Panc1 (cell line): Measurements from ENCODE around the gene RBM19. TPM values are rescaled to one million over a fixed set of nuclear protein-coding genes. Genes with fewer than 3 reads are reported as not detected.
A peak's percentile ranks its signal among the peaks of the same experiment; 100 is the strongest.

Experiments
- ATAC-seq: fragments of 200-7000 bp; cut with Tn5 transposase; 2 replicates; pipeline ENCODE4 v1.9.1; 2020; ENCODE audit warnings: mild to moderate bottlenecking, moderate library complexity
- BruUV-seq: library from RNA; stranded (reverse); fragments of 400-500 nt; replicated peaks from 2 replicates; lab custom pipeline; 2021; lab: Mats Ljungman, UMichigan
- CTCF ChIA-PET: fragments of 300-600 bp; sonication (Branson Sonifier 250); formaldehyde crosslinking; loops from one replicate; lab custom pipeline; 2022; ENCODE audit warnings: antibody characterized with exemption; lab: Charles Lee
- POLR2A ChIA-PET: fragments of 300-600 bp; sonication (Branson Sonifier 250); formaldehyde crosslinking; loops from one replicate; lab custom pipeline; 2022; ENCODE audit warnings: antibody characterized with exemption; lab: Charles Lee
- DNase-seq: peaks from one replicate; pipeline ENCODE4 v3.0.0-alpha.2; 2010; ENCODE audit warnings: low read depth, low spot score
- H3K27ac ChIP-seq: 2 replicates; pipeline ENCODE4 v1.5.1; 2011; ENCODE audit warnings: mild to moderate bottlenecking, low read length, inconsistent platforms
- H3K27me3 ChIP-seq: fragments of 200-500 bp; sonication (Bioruptor generic); 2 replicates; pipeline ENCODE4 v1.6.0; 2014; ENCODE audit warnings: low read length, inconsistent platforms; ENCODE audit not compliant: control insufficient read depth, insufficient read depth
- H3K36me3 ChIP-seq: fragments of 200-500 bp; sonication (Bioruptor generic); 2 replicates; pipeline ENCODE4 v1.5.1; 2014; ENCODE audit warnings: inconsistent platforms, mild to moderate bottlenecking, low read length, moderate library complexity; ENCODE audit not compliant: control insufficient read depth, insufficient read depth
- H3K4me1 ChIP-seq: 2 replicates; pipeline ENCODE4 v1.5.1; 2011; ENCODE audit warnings: inconsistent platforms, mild to moderate bottlenecking, low read length, moderate library complexity; ENCODE audit not compliant: control insufficient read depth, insufficient read depth
- H3K4me3 ChIP-seq, 2 experiments: 2 replicates each; pipeline ENCODE4 v1.5.1; 2011 to 2012; ENCODE audit warnings: low read depth in 2 of 2, low read length in 2 of 2, mild to moderate bottlenecking in 2 of 2, inconsistent platforms in 1 of 2, moderate library complexity in 1 of 2
- H3K9me3 ChIP-seq: fragments of 200-500 bp; sonication (Bioruptor generic); 2 replicates; pipeline ENCODE4 v1.5.1; 2014; ENCODE audit warnings: low read depth, mild to moderate bottlenecking, inconsistent platforms, low read length, moderate library complexity; ENCODE audit not compliant: control insufficient read depth, insufficient read depth
- CTCF ChIP-seq: fragments of 450-650 bp; IDR thresholded peaks from 2 replicates; pipeline ENCODE4 v1.5.1; 2017; ENCODE audit warnings: mild to moderate bottlenecking
- POLR2AphosphoS5 ChIP-seq: IDR thresholded peaks from 2 replicates; pipeline ENCODE4 v1.6.1; 2012; ENCODE audit warnings: mild to moderate bottlenecking, low read depth, low read length, moderate library complexity
- SIN3A ChIP-seq: IDR thresholded peaks from 2 replicates; pipeline ENCODE4 v1.6.1; 2012; ENCODE audit warnings: low read depth, mild to moderate bottlenecking, low read length, moderate library complexity, borderline replicate concordance; ENCODE audit not compliant: insufficient read depth
- TCF7L2 ChIP-seq: IDR thresholded peaks from 2 replicates; pipeline ENCODE4 v1.6.1; 2011; ENCODE audit warnings: mild to moderate bottlenecking, low read depth, low read length, inconsistent platforms
- in situ Hi-C: cut with HindIII; loops from 2 replicates; pipeline ENCODE4 v1.10.0; 2016; ENCODE audit warnings: low sequenced_read_pairs, low pct_unique_long_range_greater_than_20kb
- intact Hi-C: fragments of 100-400 bp; cut with micrococcal nuclease; formaldehyde crosslinking; loops from one replicate; pipeline ENCODE4 v1.10.0; 2022; ENCODE audit not compliant: unreplicated experiment
- total RNA-seq: library from RNA; stranded (reverse); gene quantifications from one replicate; pipeline ENCODE4 v1.2.1, GENCODE V29; 2021; ENCODE audit not compliant: unreplicated experiment
- TF ChIP-seq, protein P1 (sequence below), 2 experiments: IDR thresholded peaks; 2 replicates each; pipeline ENCODE4 v1.6.1; 2011 to 2012; ENCODE audit warnings: low read depth in 2 of 2, control low read depth in 1 of 2, low read length in 1 of 2, mild to moderate bottlenecking in 1 of 2, moderate library complexity in 1 of 2; ENCODE audit not compliant: insufficient read depth in 1 of 2

Gene RBM19
- total RNA-seq, 1 experiment from 2014 or later, result 44.8 TPM

DNA sequence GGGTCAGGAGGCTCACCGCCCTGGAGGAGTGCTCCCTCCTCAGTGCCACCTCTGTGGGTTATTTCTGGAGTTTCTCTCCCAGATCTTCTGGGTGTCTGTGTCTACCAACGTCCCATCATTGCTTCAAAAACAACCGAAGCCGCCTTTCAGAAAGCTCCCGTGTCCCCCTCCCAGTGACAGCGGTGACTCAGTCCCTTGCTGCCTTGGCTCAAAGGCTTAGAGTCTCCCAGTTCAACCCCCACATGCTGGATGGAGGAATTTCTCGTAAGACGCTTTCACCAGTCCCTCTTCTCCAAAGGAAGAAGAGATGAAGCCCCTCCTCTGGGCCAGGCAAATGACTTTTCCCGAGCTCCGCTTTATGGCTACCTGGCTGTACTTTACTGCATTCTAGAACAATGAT, 146.6 kb downstream of the RBM19 start:
- no peaks in the 10 kb centered on the region for H3K9me3 ChIP-seq
- H3K36me3 ChIP-seq, result no peaks in the 10 kb centered on the region
- H3K27ac ChIP-seq, result no peak overlapping the region
- no peaks in the 10 kb centered on the region for H3K27me3 ChIP-seq
- DNase-seq (no peak), ATAC-seq (no peak)
- intact Hi-C loops, result no loop called here
- no peaks in the 10 kb centered on the region for H3K4me1 ChIP-seq
- in situ Hi-C loops, result no loop called here
- ChIA-PET POLR2A (no interaction called here), CTCF (no interaction called here)
- TF ChIP-seq SIN3A (no peak), CTCF (no peak), TCF7L2 (no peak), POLR2AphosphoS5 (no peak)
- TF ChIP-seq, protein P1, sequence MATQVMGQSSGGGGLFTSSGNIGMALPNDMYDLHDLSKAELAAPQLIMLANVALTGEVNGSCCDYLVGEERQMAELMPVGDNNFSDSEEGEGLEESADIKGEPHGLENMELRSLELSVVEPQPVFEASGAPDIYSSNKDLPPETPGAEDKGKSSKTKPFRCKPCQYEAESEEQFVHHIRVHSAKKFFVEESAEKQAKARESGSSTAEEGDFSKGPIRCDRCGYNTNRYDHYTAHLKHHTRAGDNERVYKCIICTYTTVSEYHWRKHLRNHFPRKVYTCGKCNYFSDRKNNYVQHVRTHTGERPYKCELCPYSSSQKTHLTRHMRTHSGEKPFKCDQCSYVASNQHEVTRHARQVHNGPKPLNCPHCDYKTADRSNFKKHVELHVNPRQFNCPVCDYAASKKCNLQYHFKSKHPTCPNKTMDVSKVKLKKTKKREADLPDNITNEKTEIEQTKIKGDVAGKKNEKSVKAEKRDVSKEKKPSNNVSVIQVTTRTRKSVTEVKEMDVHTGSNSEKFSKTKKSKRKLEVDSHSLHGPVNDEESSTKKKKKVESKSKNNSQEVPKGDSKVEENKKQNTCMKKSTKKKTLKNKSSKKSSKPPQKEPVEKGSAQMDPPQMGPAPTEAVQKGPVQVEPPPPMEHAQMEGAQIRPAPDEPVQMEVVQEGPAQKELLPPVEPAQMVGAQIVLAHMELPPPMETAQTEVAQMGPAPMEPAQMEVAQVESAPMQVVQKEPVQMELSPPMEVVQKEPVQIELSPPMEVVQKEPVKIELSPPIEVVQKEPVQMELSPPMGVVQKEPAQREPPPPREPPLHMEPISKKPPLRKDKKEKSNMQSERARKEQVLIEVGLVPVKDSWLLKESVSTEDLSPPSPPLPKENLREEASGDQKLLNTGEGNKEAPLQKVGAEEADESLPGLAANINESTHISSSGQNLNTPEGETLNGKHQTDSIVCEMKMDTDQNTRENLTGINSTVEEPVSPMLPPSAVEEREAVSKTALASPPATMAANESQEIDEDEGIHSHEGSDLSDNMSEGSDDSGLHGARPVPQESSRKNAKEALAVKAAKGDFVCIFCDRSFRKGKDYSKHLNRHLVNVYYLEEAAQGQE (IDR thresholded peaks at IDR 0.05; ENCODE audit: insufficient read depth in 1 of 2, low read depth in 2 of 2, low read length in 1 of 2), result no peak
- no TSS peak for BruUV-seq
- H3K4me3 ChIP-seq, result no peak overlapping the region

DNA sequence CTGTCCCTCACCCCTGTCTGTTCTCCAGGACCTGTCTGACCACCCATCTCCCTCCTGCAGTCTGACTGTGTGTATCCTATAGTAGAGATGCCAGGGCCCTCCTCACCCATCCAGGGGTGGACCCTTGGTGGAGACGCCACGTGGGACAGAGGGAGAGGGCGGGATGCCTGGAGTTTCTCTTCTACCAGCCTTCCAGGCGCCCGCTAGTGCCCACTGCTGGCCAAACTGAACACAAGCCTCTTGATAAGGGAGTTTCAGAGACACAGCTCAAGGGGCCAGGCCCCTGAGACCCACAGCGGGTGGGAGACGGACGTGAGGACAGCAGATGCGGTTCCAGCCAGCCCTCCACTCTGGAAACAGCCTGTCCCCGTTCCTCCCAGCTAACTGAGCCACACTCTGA, 147.3 kb downstream of the RBM19 start:
- ChIA-PET CTCF (no interaction called here), POLR2A (no interaction called here)
- DNase-seq (no peak), ATAC-seq (no peak)
- no peak for TF ChIP-seq TCF7L2
- TF ChIP-seq SIN3A, result no peak
- TF ChIP-seq, protein P1 (IDR thresholded peaks at IDR 0.05; ENCODE audit: insufficient read depth in 1 of 2, low read depth in 2 of 2, low read length in 1 of 2), result no peak
- peak; percentile 82; the same call in 1 of the 2 replicates for TF ChIP-seq CTCF
- Histone ChIP-seq H3K36me3 (no peaks in the 10 kb centered on the region), H3K4me1 (no peaks in the 10 kb centered on the region), H3K27ac (no peak overlapping the region), H3K9me3 (no peaks in the 10 kb centered on the region), H3K4me3 (no peak overlapping the region), H3K27me3 (no peaks in the 10 kb centered on the region)
- BruUV-seq, result no TSS peak
- intact Hi-C loops (no loop called here), in situ Hi-C loops (no loop called here)
